Loucy (cell line): ENCODE data around the gene PLS1.

Experiments used
- CTCF ChIP-seq: fragments of 200-600 bp; sonication (generic); conservative IDR thresholded peaks from 2 replicates; pipeline ENCODE4 v1.5.1; 2014; ENCODE audit warnings: mild to moderate bottlenecking, antibody characterized with exemption, low read length
- EZH2phosphoT487 ChIP-seq: fragments of 200-600 bp; IDR thresholded peaks from 2 replicates; pipeline ENCODE4 v1.6.1; 2018; ENCODE audit warnings: antibody characterized with exemption, mild to moderate bottlenecking, moderate library complexity, borderline replicate concordance

GRCh38 chr3:142716102-142716501 is 119.9 kb downstream of the PLS1 start:
- TF ChIP-seq CTCF, result no peak
- TF ChIP-seq EZH2phosphoT487, result no peak
